Tibial artery (tissue), 4 donors: ENCODE results near the gene KCNMA1.

Source experiments
- DNase-seq, 2 donors: peaks; one replicate each; pipeline ENCODE4 v3.0.0-alpha.2; 2019
- H3K27ac ChIP-seq, 2 donors: fragments of 200-600 bp; sonication (generic) in 1 of 2; 1 replicate in 1 of 2; 2 replicates in 1 of 2; pipeline ENCODE4 v1.5.1; 2018 to 2019; ENCODE audit warnings: mild to moderate bottlenecking in 1 of 2
- H3K27me3 ChIP-seq, 2 donors: fragments of 200-600 bp; sonication (generic) in 1 of 2; one replicate each; pipeline versions ENCODE4 v1.5.1 to v1.6.0; 2016 to 2019
- H3K36me3 ChIP-seq, 3 donors: fragments of 200-600 bp; sonication (generic) in 2 of 3; one replicate each; pipeline ENCODE4 v1.5.1; 2016 to 2019; ENCODE audit warnings: mild to moderate bottlenecking in 2 of 3
- H3K4me1 ChIP-seq, 4 donors: fragments of 200-600 bp; sonication (generic) in 2 of 4; 1 replicate in 3 of 4; 2 replicates in 1 of 4; pipeline ENCODE4 v1.5.1; 2016 to 2019
- H3K4me3 ChIP-seq, 2 donors: fragments of 200-600 bp; sonication (generic) in 1 of 2; 1 replicate in 1 of 2; 2 replicates in 1 of 2; pipeline ENCODE4 v1.5.1; 2018 to 2019; ENCODE audit warnings: mild to moderate bottlenecking in 2 of 2
- H3K9me3 ChIP-seq, 3 donors: fragments of 200-600 bp; sonication (generic) in 1 of 3; one replicate each; pipeline ENCODE4 v1.5.1; 2016 to 2019
- CTCF ChIP-seq, 2 experiments: fragments of 200-600 bp in 1 of 2; fragments of 450-650 bp in 1 of 2; IDR thresholded peaks; one replicate each; pipeline ENCODE4 v1.5.1; 2017 to 2019; ENCODE audit warnings: antibody characterized with exemption in 2 of 2, mild to moderate bottlenecking in 1 of 2, moderate library complexity in 1 of 2
- intact Hi-C: fragments of 100-400 bp; cut with DNase I; formaldehyde crosslinking; loops from one replicate; pipeline ENCODE4 v1.15.0; 2023; ENCODE audit warnings: low total_unique reads

Gene KCNMA1

GRCh38 chr10:77630507-77630848, 7.1 kb downstream of the KCNMA1 start:
- Histone ChIP-seq H3K27me3 (no peaks in the 10 kb centered on the region), H3K9me3 (no peaks in the 10 kb centered on the region), H3K27ac (peak overlapping the region; percentile 94 to 95), H3K4me1 (peaks cover 0 to 98% (median 55%) of the 10 kb centered on the region in 4 donors), H3K4me3 (peak overlapping the region in 1 of 2 donors; percentile 35), H3K36me3 (no peaks in the 10 kb centered on the region)
- no peak for DNase-seq
- intact Hi-C loops, result loop anchor here (10.0 kb wide), 3 partner anchors 76 to 206 kb away; no protein-coding TSS in a partner anchor
- TF ChIP-seq CTCF (IDR thresholded peaks at IDR 0.05), result no peak

- no peak for DNase-seq
- Histone ChIP-seq H3K36me3 (no peaks in the 10 kb centered on the region), H3K4me3 (peak overlapping the region in 1 of 2 donors; percentile 35), H3K4me1 (peaks cover 0 to 98% (median 58%) of the 10 kb centered on the region in 4 donors), H3K27me3 (no peaks in the 10 kb centered on the region), H3K9me3 (no peaks in the 10 kb centered on the region), H3K27ac (peak overlapping the region; percentile 94 to 95)
- intact Hi-C loops, result loop anchor here (10.0 kb wide), 3 partner anchors 75 to 205 kb away; no protein-coding TSS in a partner anchor
- TF ChIP-seq CTCF (IDR thresholded peaks at IDR 0.05), result no peak
Observed at GRCh38 chr10:77629775-77630506, 7.7 kb downstream of the KCNMA1 start.

- peak overlapping the region; percentile 94 to 95 for H3K27ac ChIP-seq
Observed at GRCh38 chr10:77628906-77629730, 8.5 kb downstream of the KCNMA1 start.

GRCh38 chr10:77626266-77626935, 11.2 kb downstream of the KCNMA1 start:
- Histone ChIP-seq H3K4me1 (peaks cover 0 to 99% (median 54%) of the 10 kb centered on the region in 4 donors), H3K27ac (peak overlapping the region; percentile 44 to 63), H3K9me3 (no peaks in the 10 kb centered on the region), H3K27me3 (no peaks in the 10 kb centered on the region), H3K4me3 (no peak overlapping the region), H3K36me3 (no peaks in the 10 kb centered on the region)
- DNase-seq, result no peak
- intact Hi-C loops, result no loop called here
- no peak for TF ChIP-seq CTCF (IDR thresholded peaks at IDR 0.05)

More at GRCh38 chr10:77628906-77629730, 8.5 kb downstream of the KCNMA1 start:
- Histone ChIP-seq H3K36me3 (no peaks in the 10 kb centered on the region), H3K27me3 (no peaks in the 10 kb centered on the region), H3K4me3 (no peak overlapping the region), H3K9me3 (no peaks in the 10 kb centered on the region), H3K4me1 (peaks cover 0 to 98% (median 62%) of the 10 kb centered on the region in 4 donors)
- no peak for DNase-seq
- intact Hi-C loops, result no loop called here
- no peak for TF ChIP-seq CTCF (IDR thresholded peaks at IDR 0.05)

DNA sequence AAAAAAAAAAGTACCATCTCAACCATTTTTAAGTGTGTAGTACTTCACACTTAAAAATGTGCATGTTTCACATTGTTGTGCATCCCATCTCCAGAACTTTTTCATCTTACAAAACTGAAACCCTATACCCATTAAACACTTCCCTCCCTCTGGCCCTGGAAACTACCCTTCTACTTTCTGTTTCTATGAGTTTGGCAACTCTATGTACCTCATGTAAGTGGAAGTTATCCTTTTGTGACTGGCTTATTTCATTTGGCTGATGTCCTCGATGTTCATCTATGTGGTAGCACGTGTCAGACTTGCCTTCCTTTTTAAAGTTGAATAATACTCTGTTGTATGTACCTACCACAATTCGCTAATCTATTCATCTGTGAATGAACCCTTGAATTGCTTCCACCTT, 12.2 kb downstream of the KCNMA1 start:
- H3K4me1 ChIP-seq, result peaks cover 0 to 99% (median 49%) of the 10 kb centered on the region in 4 donors
- intact Hi-C loops, result no loop called here
- H3K27me3 ChIP-seq, result no peaks in the 10 kb centered on the region
- H3K4me3 ChIP-seq, result no peak overlapping the region
- no peak for DNase-seq
- H3K9me3 ChIP-seq, result no peaks in the 10 kb centered on the region
- no peaks in the 10 kb centered on the region for H3K36me3 ChIP-seq
- TF ChIP-seq CTCF (IDR thresholded peaks at IDR 0.05), result no peak
- H3K27ac ChIP-seq, result peak overlapping the region; percentile 44 to 63
